Measurements from ENCODE around the gene GNG2. TPM values are rescaled to one million over a fixed set of nuclear protein-coding genes. Genes with fewer than 3 reads are reported as not detected.

Gene GNG2
- total RNA-seq, 1 experiment from 2014 or later = 7.0 TPM

DNA sequence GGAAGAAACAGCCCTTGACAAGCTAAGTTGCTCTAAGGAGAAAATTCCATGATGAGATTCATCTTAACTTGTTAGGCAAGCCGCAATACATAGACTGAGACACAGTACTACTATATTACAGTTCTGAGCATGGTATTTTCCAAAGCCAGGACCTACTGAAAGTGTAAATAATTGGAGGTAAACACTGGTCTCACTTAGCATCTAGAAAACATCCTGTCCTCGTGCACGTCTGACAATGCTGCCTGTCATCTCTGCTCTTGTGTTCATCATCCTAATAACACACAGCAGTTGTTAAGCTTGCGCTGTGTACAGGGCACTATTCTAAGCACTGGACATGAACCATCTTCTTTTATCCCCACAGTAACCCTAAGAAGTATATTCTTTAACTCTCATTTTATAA lies 64.2 kb downstream of the GNG2 start:
- Mint-ChIP-seq H3K27ac (no peak overlapping the region), H3K36me3 (ENCODE audit: insufficient read depth in 1 of 3, low read depth in 3 of 3) (no peaks in the 10 kb centered on the region; a peak in 1 of 7 replicates), H3K4me1 (peaks cover 8 to 10% of the 10 kb centered on the region in 2 experiments), H3K27me3 (ENCODE audit: low read depth) (no peaks in the 10 kb centered on the region), H3K9me3 (no peaks in the 10 kb centered on the region), H3K4me3 (no peak overlapping the region)
- H3K4ac ChIP-seq (ENCODE audit: low read depth, low read length) = no peak overlapping the region
- no peak overlapping the region for H2AK5ac ChIP-seq (ENCODE audit: insufficient read length, low read length)
- no peak overlapping the region for H2BK20ac ChIP-seq (ENCODE audit: low read depth, low read length, poor library complexity, severe bottlenecking)
- H3K9ac ChIP-seq (ENCODE audit: extremely low read depth, insufficient read length, low read length) = no peak overlapping the region
- H4K5ac ChIP-seq (ENCODE audit: insufficient read length, low read depth, low read length) = no peak overlapping the region
- H3K56ac ChIP-seq (ENCODE audit: insufficient read length, low read depth, low read length) = no peak overlapping the region
- no peak overlapping the region for H4K8ac ChIP-seq (replicated peaks; ENCODE audit: insufficient read length, low read depth, low read length)
- TF ChIP-seq, protein P1, sequence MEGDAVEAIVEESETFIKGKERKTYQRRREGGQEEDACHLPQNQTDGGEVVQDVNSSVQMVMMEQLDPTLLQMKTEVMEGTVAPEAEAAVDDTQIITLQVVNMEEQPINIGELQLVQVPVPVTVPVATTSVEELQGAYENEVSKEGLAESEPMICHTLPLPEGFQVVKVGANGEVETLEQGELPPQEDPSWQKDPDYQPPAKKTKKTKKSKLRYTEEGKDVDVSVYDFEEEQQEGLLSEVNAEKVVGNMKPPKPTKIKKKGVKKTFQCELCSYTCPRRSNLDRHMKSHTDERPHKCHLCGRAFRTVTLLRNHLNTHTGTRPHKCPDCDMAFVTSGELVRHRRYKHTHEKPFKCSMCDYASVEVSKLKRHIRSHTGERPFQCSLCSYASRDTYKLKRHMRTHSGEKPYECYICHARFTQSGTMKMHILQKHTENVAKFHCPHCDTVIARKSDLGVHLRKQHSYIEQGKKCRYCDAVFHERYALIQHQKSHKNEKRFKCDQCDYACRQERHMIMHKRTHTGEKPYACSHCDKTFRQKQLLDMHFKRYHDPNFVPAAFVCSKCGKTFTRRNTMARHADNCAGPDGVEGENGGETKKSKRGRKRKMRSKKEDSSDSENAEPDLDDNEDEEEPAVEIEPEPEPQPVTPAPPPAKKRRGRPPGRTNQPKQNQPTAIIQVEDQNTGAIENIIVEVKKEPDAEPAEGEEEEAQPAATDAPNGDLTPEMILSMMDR (conservative IDR thresholded peaks at IDR 0.05) = no peak
- DNase-seq = no peak
- H3K9me3 ChIP-seq (ENCODE audit: control insufficient read depth, low read depth, low read length) = no peaks in the 10 kb centered on the region
- H3K23ac ChIP-seq (ENCODE audit: insufficient read length, low read depth, low read length) = no peak overlapping the region
- H3K18ac ChIP-seq (ENCODE audit: insufficient read length, low read depth, low read length) = no peak overlapping the region
- WGBS (ENCODE audit: extremely low coverage, insufficient read length, low lambda C conversion rate) = no CpG with 5 or more reads among the region's 4 CpGs
- H3K27ac ChIP-seq (ENCODE audit: insufficient read length, low read depth, low read length) = no peak overlapping the region
- H3K79me1 ChIP-seq (ENCODE audit: insufficient read depth, low read depth, low read length, poor library complexity, severe bottlenecking) = no peaks in the 10 kb centered on the region
- no peaks in the 10 kb centered on the region for H3K27me3 ChIP-seq (ENCODE audit: insufficient read depth, low read length)
- H4K91ac ChIP-seq (ENCODE audit: insufficient read length, low read depth, low read length) = no peak overlapping the region
- H3K23me2 ChIP-seq (ENCODE audit: insufficient read length, low read depth, low read length, poor library complexity, severe bottlenecking) = no peaks in the 10 kb centered on the region
- H3K14ac ChIP-seq (ENCODE audit: insufficient read depth, low read length) = no peak overlapping the region
- H2BK120ac ChIP-seq (ENCODE audit: low read depth, low read length, poor library complexity, severe bottlenecking) = no peak overlapping the region
- H2AFZ ChIP-seq (ENCODE audit: low read length) = no peak overlapping the region
- no peak overlapping the region for H2BK15ac ChIP-seq (ENCODE audit: low read depth, low read length)
- no peak overlapping the region for H2BK5ac ChIP-seq (ENCODE audit: insufficient read length, low read length)
- no peaks in the 10 kb centered on the region; the same call in 1 of the 2 replicates for H3K4me1 ChIP-seq (ENCODE audit: insufficient read depth, low read length)
- no peak overlapping the region for H3K4me2 ChIP-seq (ENCODE audit: insufficient read depth, insufficient read length, low read length)
- no peaks in the 10 kb centered on the region for H3K79me2 ChIP-seq (ENCODE audit: insufficient read depth, low read length)
- no peak overlapping the region for H3T11ph ChIP-seq (ENCODE audit: low read length)
- H4K20me1 ChIP-seq (ENCODE audit: control insufficient read depth, insufficient read depth, insufficient read length) = no peaks in the 10 kb centered on the region
- H2BK12ac ChIP-seq (ENCODE audit: insufficient read length, low read depth, low read length) = no peak overlapping the region
